SHP77 treated with DMSO at 0.1 percent for 48 hours (cell line): ENCODE data around the gene SEZ6L.
A peak's percentile ranks its signal among the peaks of the same experiment; 100 is the strongest.

ENCODE experiments used
- DNase-seq: peaks from one replicate; lab custom pipeline; 2025; lab: John Stamatoyannopoulos, UW

SEZ6L gene

DNA sequence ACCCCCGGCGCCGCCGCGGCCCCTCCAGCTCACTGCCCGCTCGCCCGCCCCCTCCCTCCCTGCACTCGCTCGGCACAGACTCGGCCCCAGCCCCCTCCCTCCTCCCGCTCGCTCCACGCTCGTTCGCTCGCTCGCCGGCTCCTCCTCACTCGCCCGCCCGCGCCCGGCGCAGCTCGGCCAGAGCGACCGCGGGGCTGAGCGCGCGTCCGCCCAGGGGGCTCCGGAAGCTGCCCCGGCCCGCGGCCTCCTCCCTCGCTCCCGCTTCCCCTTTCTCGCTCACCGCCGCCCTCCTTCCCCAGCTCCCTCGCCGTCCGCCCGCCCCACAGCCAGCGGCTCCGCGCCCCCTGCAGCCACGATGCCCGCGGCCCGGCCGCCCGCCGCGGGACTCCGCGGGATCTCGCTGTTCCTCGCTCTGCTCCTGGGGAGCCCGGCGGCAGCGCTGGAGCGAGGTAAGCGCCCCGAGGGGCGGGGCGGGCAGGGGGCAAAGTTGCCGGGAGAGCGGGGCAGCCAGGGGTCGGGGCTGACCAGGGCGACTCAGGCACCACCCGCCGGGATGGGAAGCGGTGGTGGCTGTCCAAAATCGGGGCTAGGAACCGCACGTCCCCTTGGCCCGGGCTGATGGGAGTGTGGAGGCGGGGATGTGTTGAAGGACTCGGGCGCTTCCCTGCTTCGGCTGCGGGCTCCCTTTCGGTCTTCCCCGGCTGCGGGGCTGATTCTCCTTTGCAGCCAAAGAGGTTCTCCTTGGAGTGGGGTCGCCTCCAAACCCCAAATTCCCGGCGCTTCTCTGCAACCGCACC, at the start of gene SEZ6L:
SEZ6L (plus strand) TSS at position 148 of the 797 bp plus-strand sequence; CDS start at position 356, 208 bp downstream.
- DNase-seq, result no peak

DNA sequence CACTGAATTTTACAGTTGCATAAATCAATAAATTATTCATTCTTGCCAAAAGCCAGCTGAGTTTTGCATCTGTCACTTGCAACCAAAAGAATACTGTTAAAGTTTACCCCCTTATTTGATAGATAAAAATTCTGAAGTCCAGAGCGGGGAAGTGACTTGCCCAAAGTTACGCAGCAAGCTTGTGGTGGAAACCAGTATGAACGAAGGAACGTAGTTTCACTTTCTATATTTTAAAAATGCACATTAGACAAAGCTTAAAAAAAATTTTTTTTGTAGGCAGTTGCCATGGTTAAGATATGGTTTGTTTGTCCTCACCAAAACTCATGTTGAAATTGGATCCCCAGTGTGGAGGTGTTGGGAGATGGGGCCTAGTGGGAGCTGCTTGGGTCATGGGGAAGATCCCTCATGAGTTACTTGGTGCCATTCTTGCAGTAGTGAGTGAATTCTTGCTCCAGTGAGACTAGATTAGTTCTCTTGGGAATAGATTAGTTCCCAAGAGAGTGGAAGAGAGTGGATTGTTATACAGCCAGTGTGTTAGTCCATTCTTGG, 46.3 kb upstream of the SEZ6L start:
- no peak for DNase-seq

DNA sequence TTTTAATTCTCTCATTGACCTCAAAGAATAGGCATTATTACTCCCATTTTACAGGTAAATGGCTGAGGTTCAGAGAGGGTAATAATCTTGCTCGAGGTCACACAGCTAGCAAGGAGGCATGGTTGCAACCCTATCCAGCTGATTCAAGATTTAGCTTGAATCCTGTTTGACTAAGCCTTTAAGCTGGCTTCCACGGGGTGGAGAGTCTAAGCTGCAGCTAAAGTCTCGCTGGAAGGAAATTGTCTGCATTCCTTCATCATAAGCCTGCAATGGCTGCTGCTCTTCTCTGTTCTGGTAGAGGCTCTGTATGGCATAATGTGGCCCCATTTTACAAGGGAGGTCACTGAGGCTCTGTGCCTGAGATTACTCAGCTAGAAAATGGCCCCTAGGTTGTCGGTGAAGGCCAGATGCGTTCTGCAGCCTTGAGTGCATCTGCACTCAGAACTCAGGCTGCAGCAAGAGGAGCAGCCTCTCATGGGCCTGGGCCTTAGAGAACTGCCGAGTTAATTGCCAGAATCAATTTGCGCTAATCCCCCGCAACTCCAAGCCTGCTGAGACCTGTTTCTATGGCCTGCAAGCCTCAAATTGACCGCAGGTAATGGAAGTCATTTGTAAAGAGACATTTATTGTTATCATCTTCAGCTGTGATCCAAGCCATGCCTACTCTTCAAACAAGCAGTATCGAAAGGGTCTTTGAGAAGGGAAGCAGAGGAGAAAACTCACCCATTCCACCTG, 44.1 kb upstream of the SEZ6L start:
- no peak for DNase-seq

DNA sequence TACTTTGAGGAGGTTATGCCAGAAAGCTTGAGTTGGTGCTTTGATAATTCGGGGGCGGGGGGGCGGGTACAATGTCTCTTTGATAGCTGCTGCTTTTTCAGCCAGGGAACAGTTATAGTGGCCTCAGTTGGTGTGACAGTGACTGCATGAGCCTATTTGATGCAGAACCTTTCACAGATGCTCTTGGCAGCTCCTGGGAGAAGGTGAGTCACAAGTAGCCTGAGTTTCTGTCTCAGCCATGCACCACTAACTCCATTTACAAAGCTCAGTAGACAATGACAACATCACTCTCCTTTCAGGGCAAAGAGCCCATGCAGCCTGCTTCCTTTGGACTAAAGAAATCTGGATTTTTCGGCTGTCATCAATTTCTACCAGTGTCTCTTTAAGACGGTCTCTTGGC, 42.1 kb upstream of the SEZ6L start:
- no peak for DNase-seq

DNA sequence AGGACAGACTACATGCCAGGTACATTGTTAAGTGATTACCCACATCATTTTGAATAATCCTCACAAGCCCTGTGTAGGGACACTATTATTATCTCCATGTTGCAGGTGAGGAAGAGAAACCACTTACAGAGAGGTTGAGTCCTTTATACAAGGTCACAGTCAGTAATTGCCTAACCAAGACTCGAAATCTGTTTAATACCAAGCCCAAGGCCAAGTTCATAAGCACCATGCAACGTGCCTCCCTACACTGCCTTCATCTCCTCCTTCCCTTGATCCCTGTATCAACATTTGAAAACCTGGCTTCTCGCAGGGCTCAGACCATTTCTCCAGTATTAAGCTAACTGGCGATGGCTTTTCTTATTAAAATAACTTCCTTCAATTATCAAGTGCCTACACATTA, 41.7 kb upstream of the SEZ6L start:
- no peak for DNase-seq

DNA sequence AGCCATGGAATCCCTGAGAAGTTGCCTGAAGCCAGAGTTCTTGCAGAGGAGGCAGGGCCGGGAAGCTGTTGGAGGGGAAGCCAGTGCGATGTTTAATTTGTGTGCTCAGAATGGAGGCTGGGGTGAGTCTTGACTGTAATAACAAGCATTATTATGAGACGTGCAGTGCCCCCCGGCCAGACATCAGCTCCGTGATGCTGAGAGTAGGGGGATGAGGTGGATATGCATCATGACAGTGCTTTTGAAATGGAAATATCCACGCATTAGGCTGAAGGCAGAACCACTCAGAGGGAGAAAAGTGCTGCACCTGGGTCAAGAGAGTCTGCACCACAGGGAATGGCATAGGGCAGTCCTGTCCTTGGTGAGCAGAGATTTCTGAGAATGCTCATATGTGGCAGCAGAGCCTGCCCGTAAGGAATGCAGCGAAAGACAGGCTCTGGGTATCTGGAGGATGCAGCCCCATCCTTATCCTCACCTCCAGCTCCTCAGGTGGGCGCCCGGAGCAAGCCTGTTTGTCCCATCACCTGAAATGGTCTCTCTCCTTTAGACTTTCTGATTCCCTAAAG, 37.6 kb upstream of the SEZ6L start:
- no peak for DNase-seq

DNA sequence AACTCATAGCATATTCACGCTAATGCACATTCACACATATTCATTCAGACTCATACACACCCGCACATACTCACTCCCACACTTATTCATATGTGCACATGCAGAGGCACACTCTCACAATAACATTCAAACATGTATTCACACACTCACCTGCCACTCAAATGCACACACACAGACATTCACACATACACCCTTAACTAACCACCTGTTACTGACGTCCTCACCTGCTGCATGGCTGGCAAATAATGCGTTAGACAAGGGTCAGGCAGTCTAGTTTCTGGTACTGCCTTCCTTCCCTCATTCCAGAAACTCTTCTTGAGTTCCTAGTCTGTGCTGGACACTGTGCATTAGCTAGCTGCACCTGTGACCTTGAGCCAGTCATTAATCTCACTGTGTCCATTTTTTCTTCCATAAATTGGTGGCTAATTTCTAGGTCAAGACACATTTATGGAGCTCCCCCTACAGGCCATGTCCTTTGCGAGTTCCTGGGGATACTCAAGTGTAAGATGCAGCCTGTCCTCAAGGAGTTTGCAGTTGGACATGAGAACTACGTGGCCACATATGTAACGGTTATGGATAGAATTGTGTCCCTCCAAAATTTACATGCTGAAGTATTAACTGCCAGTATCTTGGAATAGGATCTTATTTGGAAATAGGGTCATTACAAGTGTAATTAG, 34.5 kb upstream of the SEZ6L start:
- no peak for DNase-seq

DNA sequence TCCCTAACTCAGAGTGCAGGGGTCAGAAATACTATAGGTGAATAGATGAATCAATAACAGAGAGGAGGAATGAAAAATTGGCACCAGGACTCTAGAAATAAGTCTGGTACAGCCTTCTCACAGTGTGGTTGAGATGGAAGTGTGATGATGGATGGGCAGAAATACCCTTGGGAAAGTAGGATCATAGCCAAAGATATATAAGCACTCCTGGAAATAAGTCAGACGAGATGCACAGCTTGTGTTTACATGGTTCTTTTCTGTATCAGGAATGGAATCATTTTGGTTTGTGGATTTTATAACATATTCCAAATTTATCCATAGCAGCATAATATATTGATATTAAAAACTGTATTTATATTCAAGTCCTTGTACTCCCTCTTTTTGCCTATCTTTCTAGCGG, 33.5 kb upstream of the SEZ6L start:
- DNase-seq, result no peak

DNA sequence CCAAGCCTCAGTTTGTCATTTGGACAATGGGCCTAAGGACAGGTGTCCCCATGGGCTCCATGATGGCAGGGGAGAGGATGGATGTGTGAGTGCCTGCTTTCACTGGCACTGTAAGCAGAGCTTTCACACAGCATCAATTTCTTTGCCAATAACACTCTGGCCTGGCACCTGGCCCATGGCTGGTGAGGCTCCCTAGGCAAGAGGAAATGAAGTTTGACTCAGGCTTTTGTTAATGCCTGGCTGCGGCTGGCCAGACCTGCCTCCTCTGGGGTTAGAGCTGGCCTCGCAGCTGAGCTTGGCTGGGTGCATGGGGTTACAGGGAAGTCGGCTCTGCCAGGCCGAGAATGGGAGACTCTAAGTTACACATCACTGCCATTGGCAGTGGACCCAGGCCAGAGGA, 30.0 kb upstream of the SEZ6L start:
- no peak for DNase-seq

DNA sequence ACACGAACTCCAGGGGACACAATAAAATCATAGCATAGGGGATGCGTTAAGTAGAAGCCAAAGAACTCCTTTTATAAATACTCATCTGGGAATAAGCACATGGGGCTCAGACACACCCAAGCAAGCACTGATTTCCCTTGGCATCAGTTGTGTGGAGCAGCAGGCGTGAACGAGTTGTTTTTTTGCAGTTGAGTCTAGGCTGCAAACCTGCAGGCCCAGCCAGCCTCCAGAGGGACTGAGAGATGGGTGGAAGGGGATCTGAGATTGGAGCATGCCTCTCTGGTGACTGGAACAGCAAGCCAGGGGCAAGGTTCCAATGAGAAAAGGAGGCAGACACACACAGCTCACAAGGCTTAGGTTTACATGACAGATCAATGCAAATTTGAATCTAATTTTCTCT, 27.4 kb upstream of the SEZ6L start:
- DNase-seq, result no peak

DNA sequence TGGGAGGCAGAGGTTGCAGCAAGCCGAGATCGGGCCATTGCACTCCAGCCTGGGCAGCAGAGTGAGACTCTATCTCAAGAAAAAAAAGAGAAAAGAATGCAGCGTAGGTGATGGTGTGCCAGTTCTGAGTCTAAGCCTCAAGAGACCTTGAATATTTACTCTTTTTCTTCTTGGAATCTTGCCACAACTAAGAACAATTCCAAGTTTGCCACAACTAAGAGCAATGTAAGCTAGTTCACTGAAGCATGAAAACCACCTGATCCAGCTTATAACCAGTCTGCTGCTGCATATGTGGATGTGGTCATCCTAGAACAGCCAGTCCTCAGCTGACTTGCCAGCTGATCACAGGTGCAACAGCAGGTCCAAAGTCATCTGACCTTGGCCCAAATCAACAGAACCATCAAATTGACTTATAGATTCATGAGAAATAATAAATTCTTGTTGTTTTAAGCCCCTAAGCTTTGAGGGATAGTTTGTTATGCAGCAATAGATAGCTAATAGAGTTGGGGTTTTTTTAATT, 25.4 kb upstream of the SEZ6L start:
- DNase-seq, result no peak

DNA sequence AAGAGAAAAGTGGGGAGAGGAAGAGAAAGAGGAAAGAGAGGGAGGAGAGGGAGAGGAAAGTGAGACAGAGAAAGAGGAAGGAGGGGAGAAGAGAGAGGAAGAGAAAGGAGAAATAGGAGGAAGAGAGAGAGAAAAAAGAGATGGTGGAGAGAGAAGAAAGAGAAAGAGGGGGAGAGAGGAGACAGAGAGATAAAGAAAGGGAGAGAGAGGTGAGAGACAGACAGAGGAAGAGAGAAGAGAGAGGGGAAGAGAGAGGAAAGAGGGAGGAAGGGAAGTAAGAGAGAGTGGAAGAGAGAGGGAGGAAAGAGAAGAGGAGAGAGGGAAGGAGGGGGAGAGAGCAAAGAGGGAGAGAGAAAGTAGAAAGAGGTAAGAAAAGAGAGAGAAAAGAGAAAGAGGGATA, 9.4 kb upstream of the SEZ6L start:
- DNase-seq, result no peak

DNA sequence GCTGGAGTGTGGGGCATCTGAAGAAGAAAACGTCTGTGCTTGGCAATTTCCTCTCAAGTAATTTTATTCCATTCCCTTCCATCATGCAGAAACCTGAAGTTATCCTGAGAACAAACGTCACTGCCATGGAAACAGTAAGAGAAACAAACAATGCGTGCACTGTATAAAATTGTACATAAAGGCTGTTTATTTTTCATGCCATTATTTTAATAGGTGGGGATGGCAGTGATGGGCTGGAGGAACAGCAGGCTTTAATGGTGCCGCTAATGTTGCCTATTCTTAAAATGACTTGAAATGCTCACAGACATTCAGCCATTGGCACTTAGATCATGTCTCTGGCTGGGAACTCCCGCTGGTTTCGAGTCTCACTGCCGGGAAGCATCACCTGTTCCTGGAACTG, 7.5 kb upstream of the SEZ6L start:
- no peak for DNase-seq

DNA sequence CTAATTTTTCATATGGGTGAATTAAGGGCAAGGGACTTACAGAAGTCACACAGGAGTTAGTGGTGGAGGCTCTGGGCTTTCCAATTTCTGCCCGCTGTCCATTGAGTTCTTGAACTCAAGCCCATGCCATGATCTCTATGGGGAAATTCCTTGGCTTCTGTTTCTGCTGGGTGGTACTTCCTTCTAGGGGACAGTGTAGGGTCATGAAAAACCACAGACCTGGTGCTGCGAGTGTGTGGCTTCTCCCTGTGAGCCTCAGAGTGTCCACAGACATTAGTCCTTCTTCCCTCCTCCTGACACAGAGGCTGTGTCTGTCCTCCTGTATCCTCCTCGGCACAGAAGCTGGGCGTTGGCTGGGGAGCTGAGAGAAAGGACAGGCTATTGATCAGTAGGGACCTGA, 6.3 kb upstream of the SEZ6L start:
- no peak for DNase-seq

DNA sequence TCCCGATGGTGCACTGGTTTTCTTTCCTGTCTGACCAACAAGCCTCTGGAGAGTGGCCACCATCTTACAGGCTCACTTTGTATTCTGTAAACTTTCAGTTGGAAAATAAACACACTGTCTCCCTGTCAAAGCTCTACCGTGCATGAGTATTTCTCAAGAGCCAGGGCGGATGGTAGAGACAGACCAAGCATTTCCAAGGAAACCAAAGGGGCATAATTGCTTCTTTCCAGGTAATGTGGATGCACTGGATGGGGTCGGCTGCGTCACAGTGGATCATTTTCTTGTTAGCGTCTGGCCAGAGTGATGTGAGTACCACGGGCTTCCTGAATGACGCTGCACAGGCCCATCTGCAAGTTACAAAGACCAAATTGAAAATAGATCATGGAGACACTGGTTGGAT, 5.1 kb upstream of the SEZ6L start:
- no peak for DNase-seq

DNA sequence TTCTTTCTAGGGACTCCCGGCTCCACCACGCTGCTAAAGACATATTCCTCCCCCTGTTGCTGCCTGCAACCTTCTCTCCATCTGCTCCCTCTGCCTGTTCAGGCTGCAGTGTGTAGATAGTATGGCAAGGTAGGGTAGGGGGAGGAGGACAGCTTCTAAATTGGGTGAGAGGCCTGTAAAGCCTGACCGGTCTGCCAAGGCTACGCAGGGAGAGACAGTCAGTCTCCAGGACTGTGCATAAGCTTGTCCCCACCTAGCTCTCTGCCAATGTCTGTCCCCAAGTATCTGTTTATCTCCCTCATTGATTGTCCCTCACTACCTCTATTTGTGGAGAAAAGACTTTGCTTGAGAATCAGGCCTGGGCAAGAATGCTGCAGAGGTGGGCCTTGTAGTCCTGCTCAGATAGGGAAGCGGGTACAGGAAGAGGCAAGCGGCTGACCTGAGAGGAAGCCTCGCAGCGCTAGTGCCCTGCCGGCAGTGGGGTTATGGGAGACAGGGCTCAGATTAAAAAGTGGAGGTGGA, 871 bp upstream of the SEZ6L start:
- DNase-seq, result peak; percentile 29

DNA sequence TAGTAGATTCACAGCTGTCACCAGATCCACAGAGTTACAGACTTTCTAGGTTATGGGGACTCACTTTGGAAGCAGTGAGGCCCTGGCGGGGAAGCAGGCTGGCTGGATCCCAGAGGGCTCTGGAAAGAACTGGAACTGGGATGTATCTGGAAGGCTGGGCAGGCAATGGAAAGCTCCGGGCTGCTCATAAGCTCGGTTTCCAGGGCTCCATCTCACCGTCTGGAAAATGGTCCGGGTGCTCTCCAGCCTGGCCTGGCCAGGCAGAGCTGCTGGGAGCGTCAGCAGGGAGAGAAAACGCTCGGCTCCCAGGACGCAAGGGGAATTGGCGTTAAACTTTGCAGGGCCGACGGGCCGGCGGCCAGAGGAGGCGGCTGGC, 335 bp upstream of the SEZ6L start:
- no peak for DNase-seq

DNA sequence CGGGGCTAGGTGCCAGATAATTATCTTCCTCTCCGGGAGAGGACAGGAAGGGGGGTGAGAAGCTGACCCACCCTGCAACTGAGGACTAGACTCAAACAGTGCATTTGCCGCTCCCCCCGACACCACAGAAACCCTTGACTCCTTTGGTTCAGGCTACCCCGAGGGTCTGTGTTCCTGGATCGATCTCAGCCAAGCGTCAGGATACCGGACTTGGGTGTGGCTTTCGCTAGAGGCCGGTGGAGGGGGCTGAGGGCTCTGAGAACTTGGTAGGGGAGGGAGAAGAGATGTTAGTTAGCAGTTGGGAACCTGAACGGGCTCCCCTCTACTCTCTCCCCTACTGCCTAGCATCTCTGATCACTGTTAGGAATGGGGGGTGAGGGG, 840 bp downstream of the SEZ6L start:
- DNase-seq, result no peak

DNA sequence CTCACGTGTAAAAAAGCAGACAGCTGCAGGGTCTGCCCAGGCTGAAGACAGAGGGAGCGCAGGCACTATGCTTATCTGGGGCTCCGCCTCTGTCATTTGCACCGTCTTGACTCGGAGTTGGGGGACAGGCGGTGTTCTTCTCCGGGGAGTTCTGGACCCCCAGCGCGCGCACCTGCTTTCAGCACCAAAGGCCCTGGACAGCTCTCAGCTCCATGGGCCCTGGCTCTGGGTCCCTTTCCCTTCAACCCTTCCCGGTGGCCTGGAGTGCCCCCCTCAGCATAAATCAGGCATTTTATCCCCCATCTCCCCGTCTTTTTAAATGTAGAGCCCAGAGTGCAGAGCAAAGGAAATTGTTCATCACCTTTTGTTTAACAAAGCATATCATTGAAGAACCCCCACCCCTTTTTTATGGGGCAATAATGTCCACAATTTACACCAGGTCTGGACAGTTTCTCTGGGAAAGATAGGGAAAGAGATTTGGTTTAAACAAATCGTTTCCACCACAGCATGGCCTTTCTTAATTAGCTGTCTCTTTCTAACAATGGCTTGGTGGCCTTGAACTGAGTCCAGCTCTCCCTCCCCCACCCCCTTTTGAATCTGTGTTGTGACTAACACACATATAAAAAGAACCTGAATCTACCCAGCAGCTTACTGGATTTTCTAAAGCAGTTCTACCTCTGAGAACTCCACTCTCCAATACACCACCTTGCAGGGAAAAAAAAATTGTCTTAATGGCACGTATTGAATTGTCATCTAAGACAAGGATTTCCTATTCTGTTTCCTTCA, 1.7 kb downstream of the SEZ6L start:
- DNase-seq, result no peak

DNA sequence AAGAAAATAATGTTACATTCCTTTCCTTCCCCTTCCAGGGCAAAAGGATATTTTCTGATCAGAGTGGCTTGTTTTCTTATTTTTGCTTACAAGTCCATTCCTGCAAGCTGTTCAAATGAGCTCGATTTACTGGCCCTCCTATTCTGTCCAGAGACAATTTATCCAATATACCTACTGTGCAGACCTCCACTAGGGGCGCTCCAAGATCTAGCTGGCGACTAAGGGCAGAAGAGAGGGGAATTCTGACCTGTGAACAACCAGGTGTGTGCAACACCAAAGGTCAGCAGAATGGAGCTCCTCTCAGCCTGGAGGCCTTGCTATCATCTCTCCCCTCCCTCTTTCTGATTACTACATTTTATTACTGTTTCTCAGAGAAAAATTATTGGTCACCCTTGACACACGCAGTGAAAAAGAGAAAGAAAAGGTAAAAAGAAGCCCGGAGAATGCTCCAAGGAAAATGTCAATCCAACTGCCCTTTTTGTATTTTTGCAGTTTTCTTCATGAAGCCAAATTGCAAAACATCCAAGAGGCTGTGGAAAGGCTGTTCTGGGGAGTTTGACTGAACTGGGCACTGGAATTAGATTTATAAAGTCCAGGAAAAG, 3.2 kb downstream of the SEZ6L start:
- DNase-seq, result peak; percentile 45

DNA sequence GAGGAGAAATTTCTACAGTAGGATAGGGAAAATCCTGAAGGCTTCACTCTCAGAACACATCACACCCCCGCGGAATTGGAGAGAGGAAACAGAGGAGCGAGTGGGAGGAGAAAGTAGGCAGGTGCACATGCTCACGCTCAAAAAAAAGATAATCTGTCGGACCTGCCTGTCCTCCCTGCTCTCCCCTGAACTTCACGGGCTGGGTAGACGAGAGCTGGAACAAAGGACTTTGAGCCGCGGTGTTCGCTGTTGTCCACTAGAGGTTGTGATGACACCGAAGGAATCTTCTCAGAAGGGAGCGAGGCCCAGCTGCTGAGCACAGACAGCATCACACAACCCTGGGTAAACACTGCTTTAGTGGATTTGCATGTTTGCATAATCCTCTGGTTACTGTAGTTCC, 5.0 kb downstream of the SEZ6L start:
- DNase-seq, result no peak
